H9 (cell line): Measurements from ENCODE around the gene GDPD4. TPM values are rescaled to one million over a fixed set of nuclear protein-coding genes. Genes with fewer than 3 reads are reported as not detected.

Experiments used
- DNase-seq: peaks from one replicate; pipeline ENCODE4 v3.0.0-alpha.2; 2017
- H2AFZ ChIP-seq: one replicate; pipeline ENCODE4 v1.6.1; 2013; ENCODE audit warnings: mild to moderate bottlenecking, low read length, control low read depth, moderate library complexity
- H2AK5ac ChIP-seq: 2 replicates; pipeline ENCODE4 v1.6.1; 2013; ENCODE audit warnings: low read length, control low read depth, mixed read lengths; ENCODE audit not compliant: insufficient read length
- H2BK120ac ChIP-seq: one replicate; pipeline ENCODE4 v1.6.1; 2013; ENCODE audit warnings: low read depth, mild to moderate bottlenecking, low read length, control low read depth, inconsistent platforms; ENCODE audit not compliant: poor library complexity, severe bottlenecking
- H2BK12ac ChIP-seq: 2 replicates; pipeline ENCODE4 v1.6.1; 2013; ENCODE audit warnings: low read length, control low read depth, mixed read lengths, low read depth; ENCODE audit not compliant: insufficient read length
- H2BK15ac ChIP-seq: 2 replicates; pipeline ENCODE4 v1.6.1; 2013; ENCODE audit warnings: low read depth, low read length, control low read depth
- H2BK20ac ChIP-seq: one replicate; pipeline ENCODE4 v1.6.1; 2013; ENCODE audit warnings: low read depth, mild to moderate bottlenecking, low read length, control low read depth, inconsistent platforms; ENCODE audit not compliant: poor library complexity, severe bottlenecking
- H2BK5ac ChIP-seq: 2 replicates; pipeline ENCODE4 v1.6.1; 2013; ENCODE audit warnings: low read length, control low read depth, mixed read lengths; ENCODE audit not compliant: insufficient read length
- H3K14ac ChIP-seq: 2 replicates; pipeline ENCODE4 v1.6.1; 2013; ENCODE audit warnings: low read length, control low read depth; ENCODE audit not compliant: insufficient read depth
- H3K18ac ChIP-seq: 2 replicates; pipeline ENCODE4 v1.6.1; 2013; ENCODE audit warnings: low read depth, mild to moderate bottlenecking, mixed read lengths, low read length, control low read depth; ENCODE audit not compliant: insufficient read length
- H3K23ac ChIP-seq: 2 replicates; pipeline ENCODE4 v1.6.1; 2013; ENCODE audit warnings: low read length, control low read depth, mixed read lengths, low read depth; ENCODE audit not compliant: insufficient read length
- H3K23me2 ChIP-seq: 2 replicates; pipeline ENCODE4 v1.6.1; 2013; ENCODE audit warnings: low read depth, mild to moderate bottlenecking, mixed read lengths, low read length, control low read depth; ENCODE audit not compliant: insufficient read length, poor library complexity, severe bottlenecking
- H3K27ac ChIP-seq: 2 replicates; pipeline ENCODE4 v1.5.1; 2013; ENCODE audit warnings: low read length, control low read depth, mixed read lengths, low read depth; ENCODE audit not compliant: insufficient read length
- H3K27me3 ChIP-seq: 2 replicates; pipeline ENCODE4 v1.6.1; 2013; ENCODE audit warnings: low read length, control low read depth, inconsistent platforms; ENCODE audit not compliant: insufficient read depth
- H3K4ac ChIP-seq: 2 replicates; pipeline ENCODE4 v1.6.1; 2013; ENCODE audit warnings: low read depth, mild to moderate bottlenecking, control low read depth, inconsistent platforms, low read length, moderate library complexity
- H3K4me1 ChIP-seq: 2 replicates; pipeline ENCODE4 v1.6.1; 2013; ENCODE audit warnings: low read length, control low read depth, inconsistent platforms; ENCODE audit not compliant: insufficient read depth
- H3K4me2 ChIP-seq: 2 replicates; pipeline ENCODE4 v1.6.1; 2013; ENCODE audit warnings: low read length, control low read depth, mixed read lengths; ENCODE audit not compliant: insufficient read length, insufficient read depth
- H3K56ac ChIP-seq: 2 replicates; pipeline ENCODE4 v1.6.1; 2013; ENCODE audit warnings: low read depth, mild to moderate bottlenecking, mixed read lengths, low read length, control low read depth; ENCODE audit not compliant: insufficient read length
- H3K79me1 ChIP-seq: 2 replicates; pipeline ENCODE4 v1.6.1; 2013; ENCODE audit warnings: low read depth, mild to moderate bottlenecking, moderate library complexity, low read length, control low read depth, inconsistent platforms; ENCODE audit not compliant: insufficient read depth, poor library complexity, severe bottlenecking
- H3K79me2 ChIP-seq: 2 replicates; pipeline ENCODE4 v1.6.1; 2013; ENCODE audit warnings: low read length, control low read depth, inconsistent platforms; ENCODE audit not compliant: insufficient read depth
- H3K9ac ChIP-seq: 2 replicates; pipeline ENCODE4 v1.6.1; 2013; ENCODE audit warnings: low read length, control low read depth, mixed read lengths; ENCODE audit not compliant: insufficient read length; ENCODE audit errors: extremely low read depth
- H3K9me3 ChIP-seq: one replicate; pipeline ENCODE4 v1.6.1; 2013; ENCODE audit warnings: low read depth, low read length, inconsistent platforms; ENCODE audit not compliant: control insufficient read depth
- H3T11ph ChIP-seq: one replicate; pipeline ENCODE4 v1.6.1; 2013; ENCODE audit warnings: mild to moderate bottlenecking, low read length, control low read depth, inconsistent platforms
- H4K20me1 ChIP-seq: one replicate; pipeline ENCODE4 v1.6.1; 2013; ENCODE audit not compliant: control insufficient read depth, insufficient read length, insufficient read depth
- H4K5ac ChIP-seq: 2 replicates; pipeline ENCODE4 v1.6.1; 2013; ENCODE audit warnings: low read depth, mild to moderate bottlenecking, mixed read lengths, low read length, control low read depth; ENCODE audit not compliant: insufficient read length
- H4K8ac ChIP-seq: replicated peaks from 2 replicates; pipeline ENCODE4 v1.6.1; 2013; ENCODE audit warnings: low read length, control low read depth, mixed read lengths, low read depth; ENCODE audit not compliant: insufficient read length
- H4K91ac ChIP-seq: 2 replicates; pipeline ENCODE4 v1.6.1; 2013; ENCODE audit warnings: low read depth, mild to moderate bottlenecking, moderate library complexity, mixed read lengths, low read length, control low read depth; ENCODE audit not compliant: insufficient read length
- H3K27ac Mint-ChIP-seq, 3 experiments: 2 replicates in 2 of 3; 3 replicates in 1 of 3; pipeline ENCODE4 v1.8.0; 2020 to 2021; ENCODE audit warnings: mixed read lengths in 3 of 3, mild to moderate bottlenecking in 1 of 3, moderate library complexity in 1 of 3
- H3K27me3 Mint-ChIP-seq: 2 replicates; pipeline ENCODE4 v1.8.0; 2021; ENCODE audit warnings: low read depth, mild to moderate bottlenecking, moderate library complexity, mixed read lengths
- H3K36me3 Mint-ChIP-seq, 3 experiments: 2 replicates in 2 of 3; 3 replicates in 1 of 3; pipeline ENCODE4 v1.8.0; 2020 to 2021; ENCODE audit warnings: low read depth in 3 of 3, mixed read lengths in 3 of 3; ENCODE audit not compliant: insufficient read depth in 1 of 3
- H3K4me1 Mint-ChIP-seq, 2 experiments: 2 replicates each; pipeline ENCODE4 v1.8.0; 2020; ENCODE audit warnings: mixed read lengths in 2 of 2
- H3K4me3 Mint-ChIP-seq, 2 experiments: 2 replicates in 1 of 2; 3 replicates in 1 of 2; pipeline ENCODE4 v1.8.0; 2020 to 2021; ENCODE audit warnings: mild to moderate bottlenecking in 2 of 2, mixed read lengths in 2 of 2, moderate library complexity in 1 of 2
- H3K9me3 Mint-ChIP-seq, 2 experiments: 2 replicates in 1 of 2; 3 replicates in 1 of 2; pipeline ENCODE4 v1.8.0; 2020; ENCODE audit warnings: mild to moderate bottlenecking in 2 of 2, mixed read lengths in 2 of 2, moderate library complexity in 1 of 2
- CTCF ChIP-seq: fragments of 200-600 bp; sonication (generic); conservative IDR thresholded peaks from 3 replicates; pipeline ENCODE4 v1.8.0; 2021; ENCODE audit warnings: antibody characterized with exemption, mild to moderate bottlenecking
- WGBS: extraction: QIAGEN DNeasy Blood & Tissue Kit; methylation state at CpG from one replicate; pipeline ENCODE4 v1.1.7; 2013; ENCODE audit warnings: missing lambda C conversion rate, low lambda C conversion rate, mixed read lengths; ENCODE audit not compliant: insufficient read length; ENCODE audit errors: extremely low coverage; 5-methylcytosine and 5-hydroxymethylcytosine counted together
- total RNA-seq: library from RNA; stranded (reverse); gene quantifications from 2 replicates; pipeline ENCODE4 v1.2.1, GENCODE V29; 2021

Gene GDPD4
- total RNA-seq, 1 experiment from 2014 or later: not detected

- Mint-ChIP-seq H3K27me3 (no peaks in the 10 kb centered on the region; the same call in 1 of the 2 replicates), H3K36me3 (peaks cover 0 to under 1% (median 0%) of the 10 kb centered on the region in 3 experiments; a peak in 1 of 7 replicates), H3K27ac (no peak overlapping the region), H3K4me1 (0 out of 4 replicates have a peak, but pooled peaks cover 0 to 3% of the 10 kb centered on the region in 2 experiments), H3K4me3 (no peak overlapping the region), H3K9me3 (no peaks in the 10 kb centered on the region)
- no peak overlapping the region for H3K14ac ChIP-seq
- no peak overlapping the region for H2AK5ac ChIP-seq
- no peak overlapping the region for H4K8ac ChIP-seq
- no peak overlapping the region for H3K4ac ChIP-seq
- WGBS: no CpG with 5 or more reads among the region's 5 CpGs
- H2BK12ac ChIP-seq: no peak overlapping the region
- H3K4me1 ChIP-seq: no peaks in the 10 kb centered on the region
- H3K23ac ChIP-seq: no peak overlapping the region
- H2BK5ac ChIP-seq: no peak overlapping the region
- H3K79me2 ChIP-seq: no peaks in the 10 kb centered on the region
- H3K27ac ChIP-seq: no peak overlapping the region
- no peak overlapping the region for H3K4me2 ChIP-seq
- no peak for DNase-seq
- H2BK15ac ChIP-seq: no peak overlapping the region
- no peaks in the 10 kb centered on the region for H3K9me3 ChIP-seq
- no peaks in the 10 kb centered on the region for H3K23me2 ChIP-seq
- no peak overlapping the region for H4K91ac ChIP-seq
- no peak overlapping the region for H3K18ac ChIP-seq
- no peaks in the 10 kb centered on the region for H3K27me3 ChIP-seq
- H3K79me1 ChIP-seq: no peaks in the 10 kb centered on the region
- no peak overlapping the region for H2AFZ ChIP-seq
- no peak overlapping the region for H3K9ac ChIP-seq
- no peak overlapping the region for H4K5ac ChIP-seq
- H4K20me1 ChIP-seq: no peaks in the 10 kb centered on the region
- H2BK20ac ChIP-seq: no peak overlapping the region
- H3K56ac ChIP-seq: no peak overlapping the region
- no peak for TF ChIP-seq CTCF
- no peak overlapping the region for H2BK120ac ChIP-seq
- no peak overlapping the region for H3T11ph ChIP-seq
Observed at GRCh38 chr11:77316733-77317342, 15.4 kb upstream of the GDPD4 start.
